HEK293 (cell line): ENCODE results near the gene SCYL3.

Experiments used
- BCL11B ChIP-seq: fragments of 450-650 bp; formaldehyde crosslinking; IDR thresholded peaks from 2 replicates; pipeline ENCODE4 v1.5.1; 2016; ENCODE audit warnings: low read depth, missing biosample characterization, missing genetic modification characterization
- GLIS1 ChIP-seq: fragments of 450-650 bp; formaldehyde crosslinking; IDR thresholded peaks from 2 replicates; pipeline ENCODE4 v1.5.1; 2016; ENCODE audit warnings: missing biosample characterization, missing genetic modification characterization
- MZF1 ChIP-seq: fragments of 450-650 bp; formaldehyde crosslinking; IDR thresholded peaks from 2 replicates; pipeline ENCODE4 v1.5.1; 2017; ENCODE audit warnings: missing biosample characterization, missing genetic modification characterization, borderline replicate concordance
- SETDB1 ChIP-seq: IDR thresholded peaks from one replicate; pipeline ENCODE4 v1.6.1; 2017; ENCODE audit warnings: mild to moderate bottlenecking, low read length, moderate library complexity, mixed read lengths; ENCODE audit not compliant: insufficient read length
- SP2 ChIP-seq: fragments of 450-650 bp; formaldehyde crosslinking; IDR thresholded peaks from 2 replicates; pipeline ENCODE4 v1.5.1; 2016; ENCODE audit warnings: missing biosample characterization, missing genetic modification characterization
- TCF7L2 ChIP-seq: IDR thresholded peaks from 2 replicates; pipeline ENCODE4 v1.6.1; 2011; ENCODE audit warnings: low read depth, mild to moderate bottlenecking, inconsistent platforms, low read length, moderate library complexity, borderline replicate concordance
- ZNF157 ChIP-seq: fragments of 450-650 bp; formaldehyde crosslinking; IDR thresholded peaks from 2 replicates; pipeline ENCODE4 v1.5.1; 2016; ENCODE audit warnings: missing biosample characterization, missing genetic modification characterization
- ZNF169 ChIP-seq: fragments of 450-650 bp; formaldehyde crosslinking; IDR thresholded peaks from 2 replicates; pipeline ENCODE4 v1.5.1; 2016; ENCODE audit warnings: missing biosample characterization, missing genetic modification characterization
- ZNF214 ChIP-seq: fragments of 450-650 bp; formaldehyde crosslinking; IDR thresholded peaks from 2 replicates; pipeline ENCODE4 v1.5.1; 2017; ENCODE audit warnings: missing biosample characterization, mild to moderate bottlenecking, missing genetic modification characterization, borderline replicate concordance
- ZNF24 ChIP-seq: fragments of 450-650 bp; formaldehyde crosslinking; IDR thresholded peaks from 2 replicates; pipeline ENCODE4 v1.5.1; 2016; ENCODE audit warnings: missing biosample characterization, missing genetic modification characterization
- ZNF391 ChIP-seq: fragments of 450-650 bp; formaldehyde crosslinking; IDR thresholded peaks from 2 replicates; pipeline ENCODE4 v1.5.1; 2016; ENCODE audit warnings: low read depth, missing biosample characterization, missing genetic modification characterization, borderline replicate concordance
- ZNF48 ChIP-seq: fragments of 450-650 bp; formaldehyde crosslinking; IDR thresholded peaks from 2 replicates; pipeline ENCODE4 v1.5.1; 2016; ENCODE audit warnings: missing biosample characterization, missing genetic modification characterization
- ZNF521 ChIP-seq: fragments of 450-650 bp; formaldehyde crosslinking; IDR thresholded peaks from 2 replicates; pipeline ENCODE4 v1.5.1; 2017; ENCODE audit warnings: missing biosample characterization, mild to moderate bottlenecking, missing genetic modification characterization
- ZNF555 ChIP-seq: fragments of 450-650 bp; formaldehyde crosslinking; conservative IDR thresholded peaks from 2 replicates; pipeline ENCODE4 v1.5.1; 2017; ENCODE audit warnings: missing biosample characterization, mild to moderate bottlenecking, missing genetic modification characterization, inconsistent platforms
- ZNF792 ChIP-seq: fragments of 450-650 bp; formaldehyde crosslinking; IDR thresholded peaks from 2 replicates; pipeline ENCODE4 v1.5.1; 2016; ENCODE audit warnings: missing biosample characterization, missing genetic modification characterization
- ZSCAN30 ChIP-seq: fragments of 450-650 bp; IDR thresholded peaks from 2 replicates; pipeline ENCODE4 v1.5.1; 2018; ENCODE audit warnings: missing biosample characterization, mild to moderate bottlenecking, missing genetic modification characterization, moderate library complexity
- TF ChIP-seq, protein P1 (sequence below): fragments of 450-650 bp; formaldehyde crosslinking; optimal IDR thresholded peaks from 2 replicates; pipeline ENCODE3; 2016; ENCODE audit warnings: missing biosample characterization, mild to moderate bottlenecking, missing genetic modification characterization
- TF ChIP-seq, protein P2 (sequence below): fragments of 450-650 bp; formaldehyde crosslinking; IDR thresholded peaks from 2 replicates; pipeline ENCODE4 v1.5.1; 2017; ENCODE audit warnings: missing biosample characterization, missing genetic modification characterization
- TF ChIP-seq, protein P3 (sequence below): fragments of 450-650 bp; formaldehyde crosslinking; IDR thresholded peaks from 2 replicates; pipeline ENCODE4 v1.5.1; 2016; ENCODE audit warnings: missing biosample characterization, missing genetic modification characterization
- TF ChIP-seq, protein P4 (sequence below): fragments of 450-650 bp; IDR thresholded peaks from 2 replicates; pipeline ENCODE4 v1.5.1; 2018; ENCODE audit warnings: missing biosample characterization, mild to moderate bottlenecking, missing genetic modification characterization
- TF ChIP-seq, protein P5 (sequence below): fragments of 450-650 bp; formaldehyde crosslinking; IDR thresholded peaks from 2 replicates; pipeline ENCODE4 v1.5.1; 2016; ENCODE audit warnings: missing biosample characterization, missing genetic modification characterization, borderline replicate concordance
- TF ChIP-seq, protein P6 (sequence below): fragments of 450-650 bp; formaldehyde crosslinking; IDR thresholded peaks from 2 replicates; pipeline ENCODE4 v1.5.1; 2016; ENCODE audit warnings: missing biosample characterization, missing genetic modification characterization
- TF ChIP-seq, protein P7 (sequence below): sonication (generic); formaldehyde crosslinking; IDR thresholded peaks from 2 replicates; pipeline ENCODE4 v1.8.1; 2022; ENCODE audit warnings: mild to moderate bottlenecking, moderate library complexity, missing genetic modification reagents
- TF ChIP-seq, protein P8 (sequence below): fragments of 450-650 bp; formaldehyde crosslinking; IDR thresholded peaks from 2 replicates; pipeline ENCODE4 v1.5.1; 2016; ENCODE audit warnings: missing biosample characterization, missing genetic modification characterization
- TF ChIP-seq, protein P9 (sequence below): fragments of 450-650 bp; formaldehyde crosslinking; IDR thresholded peaks from 2 replicates; pipeline ENCODE4 v1.5.1; 2016; ENCODE audit warnings: missing biosample characterization, missing genetic modification characterization

SCYL3 gene

DNA sequence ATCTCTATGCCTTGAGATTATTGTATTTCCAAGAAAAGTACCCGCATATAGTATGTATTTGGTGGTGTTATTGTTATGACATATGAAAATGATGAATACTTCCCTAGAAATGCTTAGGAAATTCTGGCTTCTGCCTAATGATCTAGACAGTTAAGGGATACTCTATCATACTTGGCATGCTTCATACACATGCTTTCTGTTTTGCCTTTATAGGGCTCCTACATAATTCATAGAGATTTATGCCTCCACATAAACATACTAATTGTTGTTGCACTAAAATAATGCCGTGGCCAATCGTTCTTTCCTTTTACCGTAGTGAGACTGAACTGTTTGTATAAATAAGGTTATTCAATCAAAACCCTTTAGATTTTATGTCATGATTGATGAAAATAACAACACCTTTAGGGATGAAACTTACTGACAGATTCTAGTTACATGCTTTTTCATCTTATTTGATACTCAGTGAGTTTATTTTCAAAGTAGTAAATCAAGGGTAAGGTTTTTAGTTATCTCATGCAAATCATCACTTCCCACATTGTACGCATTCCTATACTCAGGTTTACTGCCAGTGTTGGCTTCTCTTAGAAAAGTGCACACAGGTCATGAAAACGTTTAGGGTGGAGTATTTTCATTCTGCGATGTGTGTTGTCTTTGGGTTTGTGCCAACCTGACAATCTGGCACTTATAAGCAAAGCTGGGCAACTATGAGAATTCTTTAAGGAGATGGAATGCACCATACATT is 40.5 kb upstream of the SCYL3 start (continued):
- TF ChIP-seq, protein P1, sequence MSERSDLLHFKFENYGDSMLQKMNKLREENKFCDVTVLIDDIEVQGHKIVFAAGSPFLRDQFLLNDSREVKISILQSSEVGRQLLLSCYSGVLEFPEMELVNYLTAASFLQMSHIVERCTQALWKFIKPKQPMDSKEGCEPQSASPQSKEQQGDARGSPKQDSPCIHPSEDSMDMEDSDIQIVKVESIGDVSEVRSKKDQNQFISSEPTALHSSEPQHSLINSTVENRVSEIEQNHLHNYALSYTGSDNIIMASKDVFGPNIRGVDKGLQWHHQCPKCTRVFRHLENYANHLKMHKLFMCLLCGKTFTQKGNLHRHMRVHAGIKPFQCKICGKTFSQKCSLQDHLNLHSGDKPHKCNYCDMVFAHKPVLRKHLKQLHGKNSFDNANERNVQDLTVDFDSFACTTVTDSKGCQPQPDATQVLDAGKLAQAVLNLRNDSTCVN (tag by site-specific recombination) = no peak
- TF ChIP-seq TCF7L2 (0 out of 2 replicates have a peak, but pooled peaks have one; percentile 38), ZNF555 (tag by site-specific recombination) (no peak), ZNF48 (tag by site-specific recombination) (no peak), BCL11B (no peak), SP2 (tag by site-specific recombination) (0 out of 2 replicates have a peak, but pooled peaks have one; percentile 7), ZNF214 (tag by site-specific recombination) (no peak), ZNF169 (tag by site-specific recombination) (no peak), ZNF24 (no peak), SETDB1 (no peak), ZNF792 (tag by site-specific recombination) (no peak), MZF1 (no peak), GLIS1 (tag by site-specific recombination) (peak; percentile 16; the same call in 1 of the 2 replicates), ZNF157 (tag by site-specific recombination) (no peak), ZNF521 (no peak), ZSCAN30 (tag by site-specific recombination) (no peak), ZNF391 (tag by site-specific recombination) (no peak)
- TF ChIP-seq, protein P2, sequence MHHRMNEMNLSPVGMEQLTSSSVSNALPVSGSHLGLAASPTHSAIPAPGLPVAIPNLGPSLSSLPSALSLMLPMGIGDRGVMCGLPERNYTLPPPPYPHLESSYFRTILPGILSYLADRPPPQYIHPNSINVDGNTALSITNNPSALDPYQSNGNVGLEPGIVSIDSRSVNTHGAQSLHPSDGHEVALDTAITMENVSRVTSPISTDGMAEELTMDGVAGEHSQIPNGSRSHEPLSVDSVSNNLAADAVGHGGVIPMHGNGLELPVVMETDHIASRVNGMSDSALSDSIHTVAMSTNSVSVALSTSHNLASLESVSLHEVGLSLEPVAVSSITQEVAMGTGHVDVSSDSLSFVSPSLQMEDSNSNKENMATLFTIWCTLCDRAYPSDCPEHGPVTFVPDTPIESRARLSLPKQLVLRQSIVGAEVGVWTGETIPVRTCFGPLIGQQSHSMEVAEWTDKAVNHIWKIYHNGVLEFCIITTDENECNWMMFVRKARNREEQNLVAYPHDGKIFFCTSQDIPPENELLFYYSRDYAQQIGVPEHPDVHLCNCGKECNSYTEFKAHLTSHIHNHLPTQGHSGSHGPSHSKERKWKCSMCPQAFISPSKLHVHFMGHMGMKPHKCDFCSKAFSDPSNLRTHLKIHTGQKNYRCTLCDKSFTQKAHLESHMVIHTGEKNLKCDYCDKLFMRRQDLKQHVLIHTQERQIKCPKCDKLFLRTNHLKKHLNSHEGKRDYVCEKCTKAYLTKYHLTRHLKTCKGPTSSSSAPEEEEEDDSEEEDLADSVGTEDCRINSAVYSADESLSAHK (tag by site-specific recombination) = peak; percentile 74
- TF ChIP-seq, protein P3, sequence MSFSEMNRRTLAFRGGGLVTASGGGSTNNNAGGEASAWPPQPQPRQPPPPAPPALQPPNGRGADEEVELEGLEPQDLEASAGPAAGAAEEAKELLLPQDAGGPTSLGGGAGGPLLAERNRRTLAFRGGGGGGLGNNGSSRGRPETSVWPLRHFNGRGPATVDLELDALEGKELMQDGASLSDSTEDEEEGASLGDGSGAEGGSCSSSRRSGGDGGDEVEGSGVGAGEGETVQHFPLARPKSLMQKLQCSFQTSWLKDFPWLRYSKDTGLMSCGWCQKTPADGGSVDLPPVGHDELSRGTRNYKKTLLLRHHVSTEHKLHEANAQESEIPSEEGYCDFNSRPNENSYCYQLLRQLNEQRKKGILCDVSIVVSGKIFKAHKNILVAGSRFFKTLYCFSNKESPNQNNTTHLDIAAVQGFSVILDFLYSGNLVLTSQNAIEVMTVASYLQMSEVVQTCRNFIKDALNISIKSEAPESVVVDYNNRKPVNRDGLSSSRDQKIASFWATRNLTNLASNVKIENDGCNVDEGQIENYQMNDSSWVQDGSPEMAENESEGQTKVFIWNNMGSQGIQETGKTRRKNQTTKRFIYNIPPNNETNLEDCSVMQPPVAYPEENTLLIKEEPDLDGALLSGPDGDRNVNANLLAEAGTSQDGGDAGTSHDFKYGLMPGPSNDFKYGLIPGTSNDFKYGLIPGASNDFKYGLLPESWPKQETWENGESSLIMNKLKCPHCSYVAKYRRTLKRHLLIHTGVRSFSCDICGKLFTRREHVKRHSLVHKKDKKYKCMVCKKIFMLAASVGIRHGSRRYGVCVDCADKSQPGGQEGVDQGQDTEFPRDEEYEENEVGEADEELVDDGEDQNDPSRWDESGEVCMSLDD = no peak
- TF ChIP-seq, protein P4, sequence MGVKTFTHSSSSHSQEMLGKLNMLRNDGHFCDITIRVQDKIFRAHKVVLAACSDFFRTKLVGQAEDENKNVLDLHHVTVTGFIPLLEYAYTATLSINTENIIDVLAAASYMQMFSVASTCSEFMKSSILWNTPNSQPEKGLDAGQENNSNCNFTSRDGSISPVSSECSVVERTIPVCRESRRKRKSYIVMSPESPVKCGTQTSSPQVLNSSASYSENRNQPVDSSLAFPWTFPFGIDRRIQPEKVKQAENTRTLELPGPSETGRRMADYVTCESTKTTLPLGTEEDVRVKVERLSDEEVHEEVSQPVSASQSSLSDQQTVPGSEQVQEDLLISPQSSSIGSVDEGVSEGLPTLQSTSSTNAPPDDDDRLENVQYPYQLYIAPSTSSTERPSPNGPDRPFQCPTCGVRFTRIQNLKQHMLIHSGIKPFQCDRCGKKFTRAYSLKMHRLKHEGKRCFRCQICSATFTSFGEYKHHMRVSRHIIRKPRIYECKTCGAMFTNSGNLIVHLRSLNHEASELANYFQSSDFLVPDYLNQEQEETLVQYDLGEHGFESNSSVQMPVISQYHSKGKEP = peak; percentile 37
- TF ChIP-seq, protein P5, sequence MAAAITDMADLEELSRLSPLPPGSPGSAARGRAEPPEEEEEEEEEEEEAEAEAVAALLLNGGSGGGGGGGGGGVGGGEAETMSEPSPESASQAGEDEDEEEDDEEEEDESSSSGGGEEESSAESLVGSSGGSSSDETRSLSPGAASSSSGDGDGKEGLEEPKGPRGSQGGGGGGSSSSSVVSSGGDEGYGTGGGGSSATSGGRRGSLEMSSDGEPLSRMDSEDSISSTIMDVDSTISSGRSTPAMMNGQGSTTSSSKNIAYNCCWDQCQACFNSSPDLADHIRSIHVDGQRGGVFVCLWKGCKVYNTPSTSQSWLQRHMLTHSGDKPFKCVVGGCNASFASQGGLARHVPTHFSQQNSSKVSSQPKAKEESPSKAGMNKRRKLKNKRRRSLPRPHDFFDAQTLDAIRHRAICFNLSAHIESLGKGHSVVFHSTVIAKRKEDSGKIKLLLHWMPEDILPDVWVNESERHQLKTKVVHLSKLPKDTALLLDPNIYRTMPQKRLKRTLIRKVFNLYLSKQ (tag by site-specific recombination) = no peak
- TF ChIP-seq, protein P6, sequence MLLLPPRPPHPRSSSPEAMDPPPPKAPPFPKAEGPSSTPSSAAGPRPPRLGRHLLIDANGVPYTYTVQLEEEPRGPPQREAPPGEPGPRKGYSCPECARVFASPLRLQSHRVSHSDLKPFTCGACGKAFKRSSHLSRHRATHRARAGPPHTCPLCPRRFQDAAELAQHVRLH (tag by site-specific recombination) = peak; percentile 92
- TF ChIP-seq, protein P7, sequence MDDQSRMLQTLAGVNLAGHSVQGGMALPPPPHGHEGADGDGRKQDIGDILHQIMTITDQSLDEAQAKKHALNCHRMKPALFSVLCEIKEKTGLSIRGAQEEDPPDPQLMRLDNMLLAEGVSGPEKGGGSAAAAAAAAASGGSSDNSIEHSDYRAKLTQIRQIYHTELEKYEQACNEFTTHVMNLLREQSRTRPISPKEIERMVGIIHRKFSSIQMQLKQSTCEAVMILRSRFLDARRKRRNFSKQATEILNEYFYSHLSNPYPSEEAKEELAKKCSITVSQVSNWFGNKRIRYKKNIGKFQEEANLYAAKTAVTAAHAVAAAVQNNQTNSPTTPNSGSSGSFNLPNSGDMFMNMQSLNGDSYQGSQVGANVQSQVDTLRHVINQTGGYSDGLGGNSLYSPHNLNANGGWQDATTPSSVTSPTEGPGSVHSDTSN (CRISPR knock-in tag) = no peak
- TF ChIP-seq, protein P8, sequence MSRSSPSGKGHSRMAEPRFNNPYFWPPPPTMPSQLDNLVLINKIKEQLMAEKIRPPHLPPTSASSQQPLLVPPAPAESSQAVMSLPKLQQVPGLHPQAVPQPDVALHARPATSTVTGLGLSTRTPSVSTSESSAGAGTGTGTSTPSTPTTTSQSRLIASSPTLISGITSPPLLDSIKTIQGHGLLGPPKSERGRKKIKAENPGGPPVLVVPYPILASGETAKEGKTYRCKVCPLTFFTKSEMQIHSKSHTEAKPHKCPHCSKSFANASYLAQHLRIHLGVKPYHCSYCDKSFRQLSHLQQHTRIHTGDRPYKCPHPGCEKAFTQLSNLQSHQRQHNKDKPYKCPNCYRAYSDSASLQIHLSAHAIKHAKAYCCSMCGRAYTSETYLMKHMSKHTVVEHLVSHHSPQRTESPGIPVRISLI (tag by site-specific recombination) = no peak
- TF ChIP-seq, protein P9, sequence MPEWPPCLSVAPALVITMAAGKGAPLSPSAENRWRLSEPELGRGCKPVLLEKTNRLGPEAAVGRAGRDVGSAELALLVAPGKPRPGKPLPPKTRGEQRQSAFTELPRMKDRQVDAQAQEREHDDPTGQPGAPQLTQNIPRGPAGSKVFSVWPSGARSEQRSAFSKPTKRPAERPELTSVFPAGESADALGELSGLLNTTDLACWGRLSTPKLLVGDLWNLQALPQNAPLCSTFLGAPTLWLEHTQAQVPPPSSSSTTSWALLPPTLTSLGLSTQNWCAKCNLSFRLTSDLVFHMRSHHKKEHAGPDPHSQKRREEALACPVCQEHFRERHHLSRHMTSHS = no peak
